SH-SY5Y (cell line): ENCODE data around the gene RMDN2.

ENCODE experiments used
- GATA2 ChIP-seq: IDR thresholded peaks from 2 replicates; pipeline ENCODE4 v1.6.1; 2011; ENCODE audit warnings: mild to moderate bottlenecking, low read depth, low read length
- GATA3 ChIP-seq: IDR thresholded peaks from 2 replicates; pipeline ENCODE4 v1.6.1; 2011; ENCODE audit warnings: low read depth, mild to moderate bottlenecking, low read length, moderate library complexity

Gene RMDN2

GRCh38 chr2:37925063-37925897 lies at the start of gene RMDN2:
RMDN2 (plus strand) TSS chr2:37925287; CDS start chr2:37929278, 3,991 bp downstream.
- TF ChIP-seq GATA2, result peak; percentile 11; the same call in 1 of the 2 replicates
- TF ChIP-seq GATA3, result no peak

- TF ChIP-seq GATA3 (no peak), GATA2 (no peak)
Measured at GRCh38 chr2:37875403-37875906, 49.6 kb upstream of the RMDN2 start.

- TF ChIP-seq GATA2 (no peak), GATA3 (no peak)
Measured at GRCh38 chr2:37876227-37876626, 48.9 kb upstream of the RMDN2 start.

GRCh38 chr2:37877457-37878315 lies 47.4 kb upstream of the RMDN2 start:
- no peak for TF ChIP-seq GATA2
- TF ChIP-seq GATA3, result no peak

GRCh38 chr2:37878536-37878935 lies 46.6 kb upstream of the RMDN2 start:
- TF ChIP-seq GATA2, result no peak
- TF ChIP-seq GATA3, result no peak

- TF ChIP-seq GATA2 (no peak), GATA3 (no peak)
Measured at GRCh38 chr2:37880551-37880950, 44.5 kb upstream of the RMDN2 start.

- TF ChIP-seq GATA3 (no peak), GATA2 (no peak)
Measured at GRCh38 chr2:37881397-37881796, 43.7 kb upstream of the RMDN2 start.

GRCh38 chr2:37882036-37882435 lies 43.1 kb upstream of the RMDN2 start:
- TF ChIP-seq GATA2 (no peak), GATA3 (no peak)

- TF ChIP-seq GATA3, result no peak
- no peak for TF ChIP-seq GATA2
Measured at GRCh38 chr2:37883518-37883917, 41.6 kb upstream of the RMDN2 start.

- no peak for TF ChIP-seq GATA3
- TF ChIP-seq GATA2, result no peak
Measured at GRCh38 chr2:37885329-37885993, 39.6 kb upstream of the RMDN2 start.

GRCh38 chr2:37886745-37887144 lies 38.3 kb upstream of the RMDN2 start:
- no peak for TF ChIP-seq GATA3
- no peak for TF ChIP-seq GATA2

GRCh38 chr2:37887286-37887685 lies 37.8 kb upstream of the RMDN2 start:
- TF ChIP-seq GATA2, result no peak
- no peak for TF ChIP-seq GATA3

GRCh38 chr2:37890893-37891495 lies 34.1 kb upstream of the RMDN2 start:
- TF ChIP-seq GATA3 (no peak), GATA2 (no peak)
